ENCODE measurements around the gene RPS6KA4.

The RPS6KA4 gene

GRCh38 chr11:64349404-64349803 is 9.6 kb upstream of the RPS6KA4 start:
- Histone ChIP-seq H3K36me3 (ENCODE audit: insufficient read depth, low read length) (no peaks in the 10 kb centered on the region), H3K4me3 (no peak overlapping the region), H3K9me3 (ENCODE audit: low read depth, low read length) (no peaks in the 10 kb centered on the region), H3K27ac (no peak overlapping the region), H3K9ac (ENCODE audit: insufficient read length) (no peak overlapping the region)
- DNase-seq (ENCODE audit: low read depth, low spot score): no peak
- no peak for TF ChIP-seq EZH2 (IDR thresholded peaks at IDR 0.05)
- no peak for TF ChIP-seq POLR2AphosphoS5 (IDR thresholded peaks at IDR 0.05; ENCODE audit: borderline replicate concordance, low read depth, low read length)
- no peak for TF ChIP-seq FOXP2 (optimal IDR thresholded peaks at IDR 0.05; ENCODE audit: control extremely low read depth, extremely low read length, insufficient read depth)

DNA sequence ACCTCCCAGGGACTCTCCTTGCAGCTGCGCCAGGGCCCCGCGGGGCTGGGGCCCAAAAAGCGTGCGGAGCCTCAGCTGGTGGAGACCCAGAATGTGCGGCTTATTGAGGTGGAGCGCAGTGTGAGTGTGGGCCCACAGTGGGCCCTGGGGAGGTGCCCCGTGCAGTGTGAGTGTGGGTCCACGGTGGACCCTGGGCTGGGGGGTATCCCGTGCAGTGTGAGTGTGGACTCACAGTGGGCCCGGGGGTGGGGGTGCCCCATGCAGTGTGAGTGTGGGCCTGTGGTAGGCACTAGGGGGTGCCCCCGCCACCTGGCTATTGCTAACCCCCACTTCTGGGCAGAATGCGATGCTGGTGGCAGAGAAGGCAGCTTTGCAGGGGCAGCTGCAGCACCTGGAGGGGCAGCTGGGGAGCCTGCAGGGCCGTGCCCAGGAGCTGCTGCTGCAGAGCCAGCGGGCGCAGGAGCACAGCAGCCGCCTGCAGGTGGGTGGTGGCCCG is 7.8 kb upstream of the RPS6KA4 start:
- no peak overlapping the region for H3K4me3 ChIP-seq
- DNase-seq (ENCODE audit: low read depth, low spot score): no peak
- no peak overlapping the region for H3K27ac ChIP-seq
- no peak overlapping the region for H3K9ac ChIP-seq (ENCODE audit: insufficient read length)
- no peaks in the 10 kb centered on the region for H3K9me3 ChIP-seq (ENCODE audit: low read depth, low read length)
- TF ChIP-seq POLR2AphosphoS5 (IDR thresholded peaks at IDR 0.05; ENCODE audit: borderline replicate concordance, low read depth, low read length): no peak
- TF ChIP-seq EZH2 (IDR thresholded peaks at IDR 0.05): no peak
- no peak for TF ChIP-seq FOXP2 (optimal IDR thresholded peaks at IDR 0.05; ENCODE audit: control extremely low read depth, extremely low read length, insufficient read depth)
- no peaks in the 10 kb centered on the region for H3K36me3 ChIP-seq (ENCODE audit: insufficient read depth, low read length)

DNA sequence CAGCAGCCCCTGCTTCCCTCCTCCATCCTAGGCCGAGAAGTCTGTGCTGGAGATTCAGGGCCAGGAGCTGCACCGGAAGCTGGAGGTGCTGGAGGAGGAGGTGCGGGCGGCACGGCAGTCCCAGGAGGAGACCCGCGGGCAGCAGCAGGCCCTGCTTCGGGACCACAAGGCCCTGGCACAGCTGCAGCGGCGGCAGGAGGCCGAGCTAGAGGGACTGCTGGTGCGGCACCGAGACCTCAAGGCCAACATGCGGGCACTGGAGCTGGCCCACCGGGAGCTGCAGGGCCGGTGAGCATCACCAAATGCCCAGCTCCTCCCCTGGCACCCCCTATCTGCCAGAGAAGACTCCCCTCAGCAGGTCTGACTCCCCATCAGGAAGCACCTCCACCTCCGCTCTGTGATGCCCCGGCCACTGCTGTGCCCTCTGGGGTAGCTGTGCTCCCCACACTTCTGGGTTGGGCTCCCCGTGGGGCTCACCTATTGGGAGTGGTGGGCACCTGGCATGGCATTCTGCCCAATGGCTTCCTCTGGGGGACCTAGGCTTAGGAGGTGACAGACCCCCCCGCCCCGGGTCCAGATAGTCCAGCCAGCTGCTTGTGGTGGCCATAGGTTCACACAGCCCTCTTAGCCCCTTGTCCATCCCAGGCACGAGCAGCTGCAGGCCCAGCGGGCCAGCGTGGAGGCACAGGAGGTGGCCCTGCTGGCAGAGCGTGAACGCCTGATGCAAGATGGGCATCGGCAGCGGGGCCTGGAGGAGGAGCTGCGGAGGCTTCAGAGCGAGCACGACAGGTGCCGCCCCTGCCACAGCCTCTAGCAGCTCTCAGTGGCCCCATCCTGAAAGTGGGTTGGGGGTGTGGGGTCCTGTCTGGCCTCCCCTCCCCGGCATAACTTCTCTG is 6.6 kb upstream of the RPS6KA4 start:
- H3K36me3 ChIP-seq (ENCODE audit: insufficient read depth, low read length): no peaks in the 10 kb centered on the region
- no peak for DNase-seq (ENCODE audit: low read depth, low spot score)
- no peak overlapping the region for H3K4me3 ChIP-seq
- H3K9me3 ChIP-seq (ENCODE audit: low read depth, low read length): no peaks in the 10 kb centered on the region
- no peak for TF ChIP-seq FOXP2 (optimal IDR thresholded peaks at IDR 0.05; ENCODE audit: control extremely low read depth, extremely low read length, insufficient read depth)
- no peak for TF ChIP-seq EZH2 (IDR thresholded peaks at IDR 0.05)
- TF ChIP-seq POLR2AphosphoS5 (IDR thresholded peaks at IDR 0.05; ENCODE audit: borderline replicate concordance, low read depth, low read length): no peak
- H3K9ac ChIP-seq (ENCODE audit: insufficient read length): no peak overlapping the region
- no peak overlapping the region for H3K27ac ChIP-seq

DNA sequence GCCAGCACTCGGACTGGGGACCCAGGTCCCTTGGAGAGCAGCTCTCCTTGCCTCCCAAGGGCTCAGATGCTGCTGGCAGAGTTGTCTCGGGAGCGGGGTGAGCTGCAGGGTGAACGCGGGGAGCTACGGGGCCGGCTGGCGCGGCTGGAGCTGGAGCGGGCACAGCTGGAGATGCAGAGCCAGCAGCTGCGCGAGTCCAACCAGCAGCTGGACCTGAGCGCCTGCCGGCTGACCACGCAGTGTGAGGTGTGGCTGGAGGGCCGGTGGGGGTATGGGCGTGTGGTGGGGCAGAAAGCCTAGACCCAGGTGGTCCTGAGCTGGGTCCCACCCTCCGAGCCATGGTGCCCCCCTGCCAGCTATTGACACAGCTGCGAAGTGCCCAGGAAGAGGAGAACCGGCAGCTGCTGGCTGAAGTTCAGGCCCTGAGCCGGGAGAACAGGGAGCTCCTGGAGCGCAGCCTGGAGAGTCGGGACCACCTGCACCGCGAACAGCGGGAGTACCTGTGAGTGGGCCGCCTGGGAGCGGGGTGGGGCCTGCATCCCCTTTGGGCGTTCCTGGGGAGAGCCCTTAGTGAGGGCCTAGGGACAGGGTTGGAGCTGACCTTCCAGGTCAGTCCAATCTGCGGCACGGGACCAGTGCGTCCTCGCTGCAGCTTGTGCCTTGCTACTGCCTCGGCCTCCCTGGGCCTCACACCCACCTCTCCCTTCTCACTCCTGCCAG is 5.8 kb upstream of the RPS6KA4 start:
- Histone ChIP-seq H3K9ac (ENCODE audit: insufficient read length) (no peak overlapping the region), H3K27ac (no peak overlapping the region), H3K36me3 (ENCODE audit: insufficient read depth, low read length) (no peaks in the 10 kb centered on the region), H3K9me3 (ENCODE audit: low read depth, low read length) (no peaks in the 10 kb centered on the region), H3K4me3 (no peak overlapping the region)
- DNase-seq (ENCODE audit: low read depth, low spot score): no peak
- TF ChIP-seq EZH2 (IDR thresholded peaks at IDR 0.05) (no peak), FOXP2 (optimal IDR thresholded peaks at IDR 0.05; ENCODE audit: control extremely low read depth, extremely low read length, insufficient read depth) (no peak), POLR2AphosphoS5 (IDR thresholded peaks at IDR 0.05; ENCODE audit: borderline replicate concordance, low read depth, low read length) (no peak)

- Histone ChIP-seq H3K9ac (ENCODE audit: insufficient read length) (no peak overlapping the region), H3K4me3 (no peak overlapping the region), H3K9me3 (ENCODE audit: low read depth, low read length) (no peaks in the 10 kb centered on the region), H3K27ac (no peak overlapping the region), H3K36me3 (ENCODE audit: insufficient read depth, low read length) (no peaks in the 10 kb centered on the region)
- no peak for DNase-seq (ENCODE audit: low read depth, low spot score)
- TF ChIP-seq EZH2 (IDR thresholded peaks at IDR 0.05) (no peak), FOXP2 (optimal IDR thresholded peaks at IDR 0.05; ENCODE audit: control extremely low read depth, extremely low read length, insufficient read depth) (no peak), POLR2AphosphoS5 (IDR thresholded peaks at IDR 0.05; ENCODE audit: borderline replicate concordance, low read depth, low read length) (no peak)
Measured at GRCh38 chr11:64353715-64354506, 5.1 kb upstream of the RPS6KA4 start.

DNA sequence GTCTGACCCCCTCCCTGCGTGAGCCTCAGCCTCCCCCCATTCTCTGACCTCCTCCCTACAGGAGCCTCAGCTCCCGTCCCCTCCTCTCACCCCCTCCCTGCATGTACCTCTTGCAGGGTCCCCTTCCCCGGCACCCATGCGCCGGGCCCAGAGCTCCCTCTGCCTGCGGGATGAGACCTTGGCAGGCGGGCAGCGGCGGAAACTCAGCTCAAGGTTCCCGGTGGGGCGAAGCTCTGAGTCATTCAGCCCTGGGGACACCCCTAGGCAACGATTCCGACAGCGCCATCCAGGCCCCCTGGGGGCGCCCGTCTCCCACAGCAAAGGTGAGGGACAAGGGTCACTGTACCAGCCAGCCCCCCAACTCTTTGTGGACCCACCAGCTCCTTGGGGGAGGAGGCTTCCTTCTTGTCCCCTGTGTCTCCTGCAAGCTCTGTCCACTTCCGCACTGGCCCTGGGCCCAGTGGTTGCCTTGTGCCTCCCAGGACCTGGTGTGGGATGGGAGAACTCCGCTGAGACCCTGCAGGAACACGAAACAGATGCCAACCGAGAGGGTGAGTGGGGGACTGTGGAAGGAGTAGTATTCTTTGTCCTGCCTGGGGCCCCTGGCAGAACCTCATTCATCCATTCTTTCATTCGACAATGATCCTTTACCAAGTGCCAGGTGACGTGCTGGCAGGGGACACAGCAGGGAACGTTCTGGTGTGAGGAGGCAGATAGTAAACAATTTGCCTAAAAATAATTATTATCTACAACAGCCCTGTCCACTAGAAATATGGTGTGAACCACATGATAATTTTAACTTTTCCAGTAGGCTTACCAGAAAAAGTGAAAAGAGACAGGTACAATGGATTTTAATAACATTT is 3.7 kb upstream of the RPS6KA4 start:
- Histone ChIP-seq H3K4me3 (peak overlapping the region; percentile 50; the same call in 1 of the 2 replicates), H3K36me3 (ENCODE audit: insufficient read depth, low read length) (no peaks in the 10 kb centered on the region), H3K9me3 (ENCODE audit: low read depth, low read length) (no peaks in the 10 kb centered on the region), H3K9ac (ENCODE audit: insufficient read length) (peak overlapping the region; percentile 63), H3K27ac (peak overlapping the region; percentile 54; the same call in 1 of the 2 replicates)
- no peak for DNase-seq (ENCODE audit: low read depth, low spot score)
- TF ChIP-seq EZH2 (IDR thresholded peaks at IDR 0.05) (no peak), POLR2AphosphoS5 (IDR thresholded peaks at IDR 0.05; ENCODE audit: borderline replicate concordance, low read depth, low read length) (no peak)
